ENCODE measurements around the gene USP17L18.
A peak's percentile ranks its signal among the peaks of the same experiment; 100 is the strongest.
"Not testable (repeated sequence)": the region's sequence is repeated elsewhere in the genome, so short reads cannot be mapped to it uniquely, and the experiment has no call there.

Gene USP17L18

DNA sequence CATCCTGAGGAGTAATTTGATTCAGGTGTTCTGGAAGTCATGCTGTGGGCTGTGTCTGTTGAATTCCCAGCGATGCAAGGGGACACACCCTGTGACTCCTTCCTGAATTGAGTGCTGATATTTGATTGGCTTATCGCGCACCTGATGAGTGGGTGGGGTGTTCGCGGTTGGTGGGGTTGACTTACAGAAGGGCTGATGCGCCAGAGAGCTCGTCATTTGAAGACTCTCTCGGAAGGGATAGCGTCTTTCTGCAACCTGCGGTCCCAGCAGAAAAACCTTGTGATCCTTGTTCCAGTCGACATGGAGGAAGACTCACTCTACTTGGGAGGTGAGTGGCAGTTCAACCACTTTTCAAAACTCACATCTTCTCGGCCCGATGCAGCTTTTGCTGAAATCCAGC is 14.1 kb downstream of the USP17L18 start, which contains the start of gene USP17L21:
TSS of gene USP17L21 (plus strand) at position 301 of the 400 bp plus-strand sequence. CDS start at position 301, 0 bp downstream.
- H3K36me3 Mint-ChIP-seq (ENCODE audit: insufficient read depth); H3K27me3 Mint-ChIP-seq; H3K4me3 Mint-ChIP-seq; H3K27ac Mint-ChIP-seq (ENCODE audit: low read depth); H3K4me1 Mint-ChIP-seq; H3K9me3 Mint-ChIP-seq; ATAC-seq (replicated peaks; ENCODE audit: extremely low read depth, poor library complexity, severe bottlenecking); DNase-seq (ENCODE audit: low spot score in 2 of 2): not testable (repeated sequence)

DNA sequence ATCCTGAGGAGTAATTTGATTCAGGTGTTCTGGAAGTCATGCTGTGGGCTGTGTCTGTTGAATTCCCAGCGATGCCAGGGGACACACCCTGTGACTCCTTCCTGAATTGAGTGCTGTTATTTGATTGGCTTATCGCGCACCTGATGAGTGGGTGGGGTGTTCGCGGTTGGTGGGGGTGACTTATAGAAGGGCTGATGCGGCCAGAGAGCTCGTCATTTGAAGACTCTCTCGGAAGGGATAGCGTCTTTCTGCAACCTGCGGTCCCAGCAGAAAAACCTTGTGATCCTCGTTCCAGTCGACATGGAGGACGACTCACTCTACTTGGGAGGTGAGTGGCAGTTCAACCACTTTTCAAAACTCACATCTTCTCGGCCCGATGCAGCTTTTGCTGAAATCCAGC is 18.9 kb downstream of the USP17L18 start, which contains the start of gene USP17L22:
TSS of gene USP17L22 (plus strand) at position 301 of the 400 bp plus-strand sequence. CDS start at position 301, 0 bp downstream.
- not testable (repeated sequence) for H3K9me3 Mint-ChIP-seq; ATAC-seq (replicated peaks; ENCODE audit: extremely low read depth, poor library complexity, severe bottlenecking); H3K4me1 Mint-ChIP-seq; H3K36me3 Mint-ChIP-seq (ENCODE audit: insufficient read depth); H3K27ac Mint-ChIP-seq (ENCODE audit: low read depth); DNase-seq (ENCODE audit: low spot score in 2 of 2); H3K27me3 Mint-ChIP-seq; H3K4me3 Mint-ChIP-seq

DNA sequence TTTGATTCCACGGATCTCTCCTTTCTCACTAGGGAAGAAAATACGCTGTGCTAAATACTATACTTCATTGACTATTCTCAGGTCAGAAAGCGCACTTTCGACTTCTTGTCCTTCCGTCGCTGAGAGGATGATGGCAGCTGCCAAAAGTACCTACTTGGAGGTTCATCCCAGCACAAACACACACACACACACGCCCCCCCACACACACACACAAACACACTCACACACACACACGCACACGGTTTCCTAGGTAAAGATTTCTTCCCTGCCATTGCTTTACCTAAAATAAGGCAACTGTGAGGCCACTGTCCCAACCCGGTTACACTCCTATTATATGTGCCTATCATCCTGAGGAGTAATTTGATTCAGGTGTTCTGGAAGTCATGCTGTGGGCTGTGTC is 23.3 kb downstream of the USP17L18 start:
- H3K4me1 Mint-ChIP-seq; H3K27me3 Mint-ChIP-seq; H3K9me3 Mint-ChIP-seq; ATAC-seq (replicated peaks; ENCODE audit: extremely low read depth, poor library complexity, severe bottlenecking); H3K36me3 Mint-ChIP-seq (ENCODE audit: insufficient read depth); H3K27ac Mint-ChIP-seq (ENCODE audit: low read depth); H3K4me3 Mint-ChIP-seq: not testable (repeated sequence)
- DNase-seq (ENCODE audit: low spot score in 2 of 2), result peak; percentile 10 to 18
